GM18907 (cell line): ENCODE data around the gene DGCR8.

Source experiments
- ATAC-seq: cut with Tn5 transposase; IDR thresholded peaks from one replicate; pipeline ENCODE4 v1.9.1; 2021; ENCODE audit warnings: mild to moderate bottlenecking, moderate library complexity; ENCODE audit not compliant: unreplicated experiment

DGCR8 gene

DNA sequence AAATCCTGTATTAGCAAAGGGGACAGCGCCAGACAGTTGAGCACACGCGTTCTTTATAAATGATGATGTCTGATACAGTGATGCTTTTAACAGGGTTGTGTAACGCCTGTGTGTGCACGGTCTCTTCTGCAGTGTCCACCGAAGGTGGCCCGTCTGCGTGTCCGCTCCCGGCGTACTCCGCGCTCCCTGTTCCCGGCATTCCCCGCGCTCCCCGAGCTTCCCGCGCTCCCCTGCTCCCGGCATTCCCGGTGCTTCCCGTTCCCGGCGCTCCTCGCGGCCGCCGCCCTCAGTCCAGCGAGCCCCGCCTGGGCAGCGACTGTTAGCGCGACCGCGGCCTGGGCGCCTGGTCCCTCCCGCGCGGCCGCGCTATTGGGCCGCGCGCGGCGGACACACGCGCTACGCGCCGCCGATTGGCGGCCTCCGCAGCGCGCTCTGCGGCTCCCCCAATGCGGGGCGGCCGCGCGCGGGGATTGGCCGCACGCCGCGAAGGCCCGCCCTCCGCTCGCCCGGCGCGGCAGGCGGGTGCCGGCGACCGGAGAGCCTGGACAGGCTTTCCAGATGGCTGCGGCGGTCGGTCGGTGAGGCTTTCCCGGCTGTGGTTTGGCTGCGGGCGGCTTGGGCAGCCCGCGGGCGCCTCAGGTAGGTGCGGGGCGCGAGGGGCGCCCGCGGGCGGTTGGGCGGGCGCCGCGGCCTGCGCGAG lies at the start of gene DGCR8:
TSS of gene DGCR8 (plus strand) at position 497 of the 700 bp plus-strand sequence. CDS start 5,723 bp downstream, outside the sequence.
- peak; percentile 75 for ATAC-seq

GRCh38 chr22:20031732-20032406 lies 48.2 kb upstream of the DGCR8 start:
- no peak for ATAC-seq

DNA sequence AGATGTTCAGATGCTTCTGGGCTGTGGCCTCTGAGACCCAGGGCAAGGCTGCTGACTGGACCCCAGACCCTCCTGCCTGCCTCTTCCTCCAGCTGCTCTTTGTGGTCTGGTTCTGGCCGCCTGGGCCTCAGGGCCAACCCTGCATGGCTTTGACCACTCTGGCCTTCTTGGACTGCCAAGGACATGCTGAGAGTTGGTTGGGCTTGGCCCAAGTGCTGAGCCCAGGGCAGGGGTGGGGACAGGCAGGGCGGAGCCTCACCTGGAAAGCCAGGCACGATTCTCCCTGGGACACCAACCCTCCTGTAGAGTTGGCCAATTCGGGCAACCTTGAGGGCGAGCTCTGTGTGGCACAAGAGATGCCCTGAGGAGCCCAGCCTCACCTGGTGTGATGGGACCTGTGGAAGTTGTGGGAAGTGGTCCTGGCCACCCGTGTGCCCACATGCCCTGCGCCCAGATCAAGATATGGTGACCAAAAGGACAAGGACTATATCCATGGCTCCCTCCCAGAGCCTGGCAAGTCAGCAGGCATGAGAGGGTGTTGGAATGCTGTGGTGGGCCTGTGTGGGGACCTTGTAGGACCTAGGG lies 47.5 kb upstream of the DGCR8 start:
- no peak for ATAC-seq

DNA sequence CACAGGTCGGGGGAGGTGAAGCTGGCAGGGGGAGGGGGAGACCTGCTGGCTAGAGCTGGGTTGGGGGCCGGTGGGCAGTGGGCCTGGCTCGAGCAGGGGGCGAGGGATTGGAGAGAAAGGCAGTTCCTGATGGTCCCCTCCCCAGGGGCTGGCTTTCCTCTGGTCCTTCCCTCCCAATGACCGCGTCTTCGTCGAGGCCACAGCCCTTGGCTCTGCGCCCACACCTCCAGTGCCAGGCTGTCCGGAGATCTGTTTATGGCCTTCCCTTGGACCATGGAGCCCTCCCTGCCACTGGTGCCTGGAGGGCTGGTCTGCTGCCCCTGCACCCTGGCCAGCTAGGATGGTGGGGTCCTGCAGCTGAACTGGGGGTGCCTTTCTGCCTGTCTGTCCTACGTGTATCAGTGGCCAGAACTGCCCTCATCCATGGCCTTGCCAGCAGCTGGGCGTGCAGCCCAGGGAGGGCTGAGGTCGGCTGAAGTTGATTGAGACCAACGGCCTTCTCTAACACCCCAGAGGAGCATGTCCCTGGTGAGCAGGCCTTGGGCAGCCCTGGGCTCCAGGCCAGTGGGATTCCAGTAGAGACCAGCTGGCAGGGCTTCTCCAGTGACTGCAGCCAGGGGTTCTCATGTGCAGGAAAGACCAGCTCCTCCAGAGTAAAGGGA lies 46.9 kb upstream of the DGCR8 start:
- ATAC-seq, result no peak

DNA sequence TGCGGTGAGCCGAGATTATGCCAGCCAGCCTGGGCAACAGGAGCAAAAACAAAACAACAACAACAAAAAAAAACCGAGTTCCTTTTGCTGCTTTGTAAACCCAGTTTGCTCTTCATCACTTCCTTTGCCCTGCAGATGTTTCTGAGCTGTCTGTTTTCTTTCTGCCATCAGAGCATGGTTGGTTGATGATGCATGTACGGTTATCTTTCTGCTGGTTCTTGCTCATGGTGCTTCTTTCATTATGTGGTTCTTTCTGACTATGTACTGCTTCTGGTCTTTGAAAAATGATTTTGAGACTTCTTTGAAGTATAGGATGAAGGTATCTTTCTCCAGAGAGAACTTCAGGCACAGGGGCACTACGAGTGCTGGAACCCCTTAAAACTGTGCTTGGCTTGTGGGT lies 45.9 kb upstream of the DGCR8 start:
- ATAC-seq, result no peak

DNA sequence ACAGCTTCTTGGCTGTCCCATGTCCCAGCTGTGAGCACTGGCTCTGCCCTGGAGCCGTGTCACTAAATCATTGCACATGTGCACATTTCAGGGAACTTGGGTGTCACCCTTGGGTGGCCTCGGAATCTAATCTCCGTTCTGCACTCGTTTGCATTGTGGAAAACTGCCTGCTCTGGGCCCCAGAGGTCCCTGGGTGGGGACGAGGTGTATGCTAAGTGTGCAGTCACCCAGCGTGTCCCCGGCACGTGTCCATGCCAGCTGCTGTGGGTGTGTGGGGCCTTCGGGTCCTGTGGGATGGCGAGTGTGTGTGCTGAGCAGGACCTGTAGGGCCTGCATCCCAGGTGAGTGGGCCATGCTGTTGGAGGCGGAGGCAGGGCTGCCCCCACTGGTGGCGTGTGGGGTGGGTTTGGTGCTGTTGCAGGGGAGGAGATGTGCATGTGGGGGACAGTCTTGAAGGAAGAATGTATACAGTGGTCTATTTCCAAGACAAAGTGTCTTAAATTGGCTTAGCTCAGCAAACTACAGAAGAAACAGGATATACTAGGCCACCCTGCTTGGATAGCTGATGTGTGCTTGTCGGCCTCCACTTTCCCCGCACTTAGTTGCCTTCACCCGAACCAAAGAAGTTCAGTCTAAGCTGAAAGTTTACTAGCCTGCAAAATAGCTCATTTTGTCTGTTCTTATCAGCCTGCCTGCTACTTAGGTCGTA lies 44.5 kb upstream of the DGCR8 start:
- ATAC-seq, result no peak

GRCh38 chr22:20036084-20036482 lies 44.0 kb upstream of the DGCR8 start:
- no peak for ATAC-seq

- no peak for ATAC-seq
Measured at GRCh38 chr22:20036535-20037392, 43.3 kb upstream of the DGCR8 start.

- ATAC-seq, result no peak
Measured at GRCh38 chr22:20037419-20037818, 42.6 kb upstream of the DGCR8 start.

- no peak for ATAC-seq
Measured at GRCh38 chr22:20038574-20038973, 41.5 kb upstream of the DGCR8 start.

DNA sequence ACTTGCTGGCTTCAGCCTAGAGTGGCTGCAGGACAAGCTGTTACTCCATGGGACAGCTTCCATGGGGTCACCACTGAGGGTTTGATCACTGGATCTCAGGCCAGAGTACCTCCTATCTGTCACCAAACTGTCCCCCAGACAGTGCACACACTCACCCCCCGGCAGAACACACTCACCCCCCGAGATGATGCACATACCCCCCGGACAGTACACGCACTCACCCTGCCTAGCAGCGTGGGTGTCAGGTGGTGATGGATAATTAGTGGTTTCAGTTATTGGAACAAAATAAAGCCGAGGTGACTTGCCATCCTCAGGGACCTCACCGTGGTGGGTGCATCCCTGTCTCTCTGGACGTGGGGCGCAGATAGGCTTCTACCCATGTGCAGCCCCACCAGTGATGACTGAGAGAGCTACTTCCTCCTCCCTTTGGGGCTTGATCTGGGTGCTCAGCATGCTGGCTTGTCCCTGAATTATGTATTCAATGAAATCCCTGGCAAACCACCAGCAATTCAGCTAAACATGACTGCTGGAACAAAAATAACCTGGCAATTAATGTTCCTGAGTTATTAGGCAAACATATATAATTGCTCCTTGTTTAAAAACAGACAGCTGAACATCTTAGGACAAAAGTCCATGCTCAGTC lies 40.2 kb upstream of the DGCR8 start:
- no peak for ATAC-seq

DNA sequence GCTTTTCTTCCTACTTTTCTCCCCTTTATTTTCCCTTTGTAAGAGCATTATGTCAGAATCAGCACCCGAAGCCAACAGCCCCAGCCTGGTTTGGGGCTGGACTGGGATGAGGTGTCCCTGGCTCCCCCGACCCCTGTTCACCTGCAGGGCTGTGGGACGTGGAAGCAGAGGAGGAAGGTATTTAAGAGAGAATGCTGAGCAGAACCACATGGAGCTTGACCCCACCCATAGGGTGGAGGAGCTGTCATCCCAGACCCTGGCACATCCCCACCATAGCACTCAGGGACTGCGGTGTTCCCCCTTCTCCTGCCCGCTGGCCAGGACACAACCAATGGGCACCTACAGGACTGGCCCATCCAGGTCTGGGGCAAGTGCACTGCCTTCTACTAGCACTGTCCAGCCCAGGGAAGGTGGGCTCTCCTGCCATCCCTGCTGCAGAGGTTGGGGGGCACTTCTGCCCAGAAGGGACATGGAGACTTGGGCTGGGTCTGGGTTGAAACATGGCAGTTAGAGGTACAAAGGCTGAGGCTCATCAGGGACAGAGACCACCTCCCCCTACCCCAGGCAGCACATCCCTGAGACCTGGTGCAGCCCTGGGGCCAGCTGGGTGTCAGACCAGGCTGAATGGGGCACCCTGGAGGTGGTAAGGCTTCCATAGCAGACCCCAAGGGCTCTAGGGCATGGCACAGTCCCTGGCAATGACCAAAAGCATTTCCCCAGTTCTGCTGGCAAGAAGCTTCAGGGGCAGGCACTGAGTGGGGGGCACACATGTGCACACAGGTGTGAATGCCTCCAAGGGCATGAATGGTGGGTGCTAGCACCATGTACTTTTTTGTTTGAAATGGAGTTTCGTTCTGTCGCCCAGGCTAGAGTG lies 39.5 kb upstream of the DGCR8 start:
- no peak for ATAC-seq

DNA sequence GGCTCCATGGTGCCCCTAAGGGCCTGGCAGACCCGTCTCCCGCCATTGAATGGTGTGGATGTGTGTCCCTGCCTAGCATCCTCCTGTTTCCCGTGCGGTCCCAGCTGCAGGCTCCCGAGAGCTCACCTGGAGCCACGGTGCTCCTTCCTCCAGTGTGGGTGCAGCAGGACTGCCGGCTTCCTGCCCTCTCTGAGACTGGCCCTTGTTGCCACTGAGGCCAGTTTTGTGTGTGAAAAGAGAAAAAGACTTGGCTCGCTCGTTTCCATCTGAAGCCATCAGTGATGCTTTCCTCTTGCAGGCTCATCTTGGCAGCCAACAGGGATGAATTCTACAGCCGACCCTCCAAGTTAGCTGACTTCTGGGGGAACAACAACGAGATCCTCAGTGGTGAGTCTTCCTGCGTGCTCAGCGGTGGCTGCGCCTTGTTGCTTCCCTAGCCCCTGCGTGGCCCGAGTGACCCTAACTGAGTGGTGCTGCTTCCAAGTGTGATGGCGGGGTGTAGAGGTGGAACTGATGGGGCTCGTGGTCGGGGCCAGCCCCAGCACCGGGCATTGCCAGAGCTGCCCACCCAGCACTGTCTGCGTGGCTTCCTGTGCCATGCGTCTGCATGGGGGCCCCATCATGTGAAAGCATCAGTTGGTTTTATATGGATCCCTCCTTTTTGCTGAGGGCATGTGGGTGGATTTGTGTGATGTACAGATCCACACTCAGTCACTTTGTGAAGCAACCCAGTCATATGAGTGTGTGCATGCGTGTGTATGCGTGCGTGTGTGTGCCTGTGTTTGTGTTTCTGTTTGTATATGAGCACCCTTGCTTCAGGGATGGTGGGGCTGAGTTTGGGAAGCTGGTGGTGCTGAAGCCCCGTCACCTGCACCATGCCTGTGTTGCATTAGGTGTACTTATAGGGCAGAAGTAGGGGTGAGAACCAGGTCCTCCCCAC lies 36.7 kb upstream of the DGCR8 start:
- no peak for ATAC-seq

GRCh38 chr22:20043997-20044342 lies 36.1 kb upstream of the DGCR8 start:
- ATAC-seq, result no peak

GRCh38 chr22:20044495-20045151 lies 35.4 kb upstream of the DGCR8 start:
- no peak for ATAC-seq

- ATAC-seq, result no peak
Measured at GRCh38 chr22:20046730-20047129, 33.3 kb upstream of the DGCR8 start.

GRCh38 chr22:20051927-20052308 lies 28.1 kb upstream of the DGCR8 start:
- no peak for ATAC-seq
